ENCODE measurements around the gene PDE1A.

PDE1A gene

GRCh38 chr2:182432051-182432450 is 5.2 kb upstream of the PDE1A start:
- no peak for DNase-seq (ENCODE audit: low read depth, low spot score)
- H3K4me3 ChIP-seq (ENCODE audit: insufficient read length, low read depth), result no peak overlapping the region
- TF ChIP-seq SUZ12 (IDR thresholded peaks at IDR 0.05; ENCODE audit: extremely low read depth, insufficient read depth, insufficient read length), result no peak
- TF ChIP-seq YY1 (IDR thresholded peaks at IDR 0.05; ENCODE audit: insufficient read depth, insufficient read length), result no peak
- TF ChIP-seq ZNF274 (IDR thresholded peaks at IDR 0.05; ENCODE audit: low read depth, low read length), result no peak
- no peak overlapping the region for H3K9ac ChIP-seq (ENCODE audit: insufficient read length, low read depth)
- H3K27me3 ChIP-seq (ENCODE audit: insufficient read depth, insufficient read length), result no peaks in the 10 kb centered on the region
- H3K9me3 ChIP-seq (ENCODE audit: insufficient read depth, low read length), result no peaks in the 10 kb centered on the region
- H3K36me3 ChIP-seq (ENCODE audit: insufficient read depth, insufficient read length, low read length), result no peaks in the 10 kb centered on the region
- no peaks in the 10 kb centered on the region for H3K4me1 ChIP-seq (ENCODE audit: insufficient read depth, insufficient read length)

GRCh38 chr2:182428476-182428875 is 1.6 kb upstream of the PDE1A start:
- H3K4me3 ChIP-seq (ENCODE audit: insufficient read length, low read depth), result no peak overlapping the region

DNA sequence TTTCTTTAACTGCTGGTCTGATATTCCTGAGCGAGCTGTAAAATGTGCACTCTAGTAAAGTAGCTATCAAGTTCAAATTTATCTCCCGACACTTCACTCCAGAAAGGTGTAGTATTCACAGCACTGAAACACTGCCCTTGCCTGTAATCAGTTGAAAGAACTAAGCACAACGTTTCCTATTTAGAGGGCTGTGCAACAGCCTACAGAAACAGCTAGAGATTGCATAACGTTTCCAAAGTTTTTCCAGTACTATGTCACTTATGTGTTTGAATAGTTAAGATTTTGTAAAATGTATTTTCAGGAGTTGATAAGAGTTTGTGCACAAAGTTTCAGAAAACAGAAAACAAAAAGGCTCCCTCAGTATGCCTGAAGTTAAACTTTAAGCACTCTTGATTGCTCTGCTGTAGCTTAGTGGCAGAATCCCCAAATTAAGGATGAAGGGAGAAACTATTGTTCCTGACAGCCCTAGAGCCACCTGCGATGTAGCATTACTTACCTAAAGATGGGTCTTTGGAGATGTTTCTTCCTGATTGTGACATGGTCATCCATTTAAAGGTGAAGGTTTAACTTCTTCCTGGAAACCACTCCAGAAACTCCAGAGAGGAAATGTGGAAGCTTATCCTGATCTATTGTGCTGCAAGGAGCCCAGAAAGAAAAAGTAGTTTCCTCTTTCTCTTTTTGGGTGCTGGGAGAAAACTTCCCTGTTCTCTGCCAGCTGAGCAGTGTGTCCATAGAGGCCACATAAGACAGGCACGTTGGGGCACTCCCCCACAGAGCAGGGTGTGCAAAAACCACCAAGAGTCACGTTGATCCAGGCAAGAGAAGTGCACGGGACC is 536 bp downstream of the PDE1A start:
- no peaks in the 10 kb centered on the region for H3K36me3 ChIP-seq (ENCODE audit: insufficient read depth, insufficient read length, low read length)
- no peak for DNase-seq (ENCODE audit: low read depth, low spot score)
- no peaks in the 10 kb centered on the region for H3K27me3 ChIP-seq (ENCODE audit: insufficient read depth, insufficient read length)
- no peaks in the 10 kb centered on the region for H3K4me1 ChIP-seq (ENCODE audit: insufficient read depth, insufficient read length)
- TF ChIP-seq SUZ12 (IDR thresholded peaks at IDR 0.05; ENCODE audit: extremely low read depth, insufficient read depth, insufficient read length) (no peak), YY1 (IDR thresholded peaks at IDR 0.05; ENCODE audit: insufficient read depth, insufficient read length) (no peak), ZNF274 (IDR thresholded peaks at IDR 0.05; ENCODE audit: low read depth, low read length) (no peak)
- no peaks in the 10 kb centered on the region for H3K9me3 ChIP-seq (ENCODE audit: insufficient read depth, low read length)
- no peak overlapping the region for H3K4me3 ChIP-seq (ENCODE audit: insufficient read length, low read depth)
- H3K9ac ChIP-seq (ENCODE audit: insufficient read length, low read depth), result no peak overlapping the region

More at GRCh38 chr2:182428476-182428875, 1.6 kb upstream of the PDE1A start:
- Histone ChIP-seq H3K9me3 (ENCODE audit: insufficient read depth, low read length) (no peaks in the 10 kb centered on the region), H3K27me3 (ENCODE audit: insufficient read depth, insufficient read length) (no peaks in the 10 kb centered on the region), H3K36me3 (ENCODE audit: insufficient read depth, insufficient read length, low read length) (no peaks in the 10 kb centered on the region), H3K9ac (ENCODE audit: insufficient read length, low read depth) (no peak overlapping the region), H3K4me1 (ENCODE audit: insufficient read depth, insufficient read length) (no peaks in the 10 kb centered on the region)
- no peak for DNase-seq (ENCODE audit: low read depth, low spot score)
- TF ChIP-seq SUZ12 (IDR thresholded peaks at IDR 0.05; ENCODE audit: extremely low read depth, insufficient read depth, insufficient read length) (no peak), ZNF274 (IDR thresholded peaks at IDR 0.05; ENCODE audit: low read depth, low read length) (no peak), YY1 (IDR thresholded peaks at IDR 0.05; ENCODE audit: insufficient read depth, insufficient read length) (no peak)

DNA sequence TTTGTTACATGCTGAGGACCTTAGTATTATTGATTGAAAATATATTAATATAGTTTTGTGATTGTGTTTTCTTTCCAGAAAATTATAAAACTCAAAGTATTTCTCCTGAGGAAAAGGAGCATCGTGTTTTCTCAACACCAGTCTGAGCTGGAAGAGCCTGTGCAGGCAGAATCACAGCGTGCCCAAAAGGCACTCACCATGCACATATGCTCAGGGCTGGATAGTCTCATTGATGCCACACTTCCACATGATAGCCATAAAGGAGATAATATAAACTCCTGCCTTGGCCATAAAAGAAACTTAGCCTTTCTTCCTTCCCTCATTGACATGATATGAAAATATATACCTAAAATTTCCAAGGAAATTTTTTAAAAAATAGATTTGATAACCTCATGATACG is 4.0 kb downstream of the PDE1A start:
- H3K9ac ChIP-seq (ENCODE audit: insufficient read length, low read depth), result no peak overlapping the region
- H3K27me3 ChIP-seq (ENCODE audit: insufficient read depth, insufficient read length), result no peaks in the 10 kb centered on the region
- DNase-seq (ENCODE audit: low read depth, low spot score), result no peak
- TF ChIP-seq YY1 (IDR thresholded peaks at IDR 0.05; ENCODE audit: insufficient read depth, insufficient read length) (no peak), ZNF274 (IDR thresholded peaks at IDR 0.05; ENCODE audit: low read depth, low read length) (no peak), SUZ12 (IDR thresholded peaks at IDR 0.05; ENCODE audit: extremely low read depth, insufficient read depth, insufficient read length) (no peak)
- H3K4me1 ChIP-seq (ENCODE audit: insufficient read depth, insufficient read length), result no peaks in the 10 kb centered on the region
- H3K36me3 ChIP-seq (ENCODE audit: insufficient read depth, insufficient read length, low read length), result no peaks in the 10 kb centered on the region
- no peak overlapping the region for H3K4me3 ChIP-seq (ENCODE audit: insufficient read length, low read depth)
- no peaks in the 10 kb centered on the region for H3K9me3 ChIP-seq (ENCODE audit: insufficient read depth, low read length)

GRCh38 chr2:182420669-182421068 is 6.2 kb downstream of the PDE1A start:
- TF ChIP-seq ZNF274 (IDR thresholded peaks at IDR 0.05; ENCODE audit: low read depth, low read length) (no peak), YY1 (IDR thresholded peaks at IDR 0.05; ENCODE audit: insufficient read depth, insufficient read length) (no peak), SUZ12 (IDR thresholded peaks at IDR 0.05; ENCODE audit: extremely low read depth, insufficient read depth, insufficient read length) (no peak)
- H3K9me3 ChIP-seq (ENCODE audit: insufficient read depth, low read length), result no peaks in the 10 kb centered on the region
- H3K27me3 ChIP-seq (ENCODE audit: insufficient read depth, insufficient read length), result no peaks in the 10 kb centered on the region
- H3K4me1 ChIP-seq (ENCODE audit: insufficient read depth, insufficient read length), result no peaks in the 10 kb centered on the region
- H3K4me3 ChIP-seq (ENCODE audit: insufficient read length, low read depth), result no peak overlapping the region
- H3K36me3 ChIP-seq (ENCODE audit: insufficient read depth, insufficient read length, low read length), result no peaks in the 10 kb centered on the region
- no peak for DNase-seq (ENCODE audit: low read depth, low spot score)
- no peak overlapping the region for H3K9ac ChIP-seq (ENCODE audit: insufficient read length, low read depth)

DNA sequence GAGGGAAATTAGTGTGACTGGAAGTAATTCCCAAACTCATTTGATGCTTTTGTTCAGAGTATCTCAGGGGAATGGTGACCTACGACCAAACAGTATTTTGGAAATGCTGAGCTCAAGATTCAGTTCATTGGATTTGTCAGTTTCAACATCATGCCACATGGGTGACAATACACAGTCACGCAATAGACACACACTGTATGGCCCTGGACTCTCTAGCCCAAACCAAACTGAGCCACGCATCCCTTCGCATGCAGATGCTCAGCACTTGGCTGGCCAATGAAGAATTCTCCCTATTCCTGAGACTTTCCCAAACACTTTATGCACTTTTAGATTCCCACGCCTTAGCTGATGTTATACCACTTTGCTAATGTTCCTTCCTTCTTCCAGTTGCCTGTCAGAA is 10.0 kb downstream of the PDE1A start:
- no peak for TF ChIP-seq SUZ12 (IDR thresholded peaks at IDR 0.05; ENCODE audit: extremely low read depth, insufficient read depth, insufficient read length)
- no peak for TF ChIP-seq YY1 (IDR thresholded peaks at IDR 0.05; ENCODE audit: insufficient read depth, insufficient read length)
- no peak for TF ChIP-seq ZNF274 (IDR thresholded peaks at IDR 0.05; ENCODE audit: low read depth, low read length)
- H3K9me3 ChIP-seq (ENCODE audit: insufficient read depth, low read length), result no peaks in the 10 kb centered on the region
- H3K27me3 ChIP-seq (ENCODE audit: insufficient read depth, insufficient read length), result no peaks in the 10 kb centered on the region
- no peak overlapping the region for H3K4me3 ChIP-seq (ENCODE audit: insufficient read length, low read depth)
- no peaks in the 10 kb centered on the region for H3K36me3 ChIP-seq (ENCODE audit: insufficient read depth, insufficient read length, low read length)
- no peak for DNase-seq (ENCODE audit: low read depth, low spot score)
- no peaks in the 10 kb centered on the region for H3K4me1 ChIP-seq (ENCODE audit: insufficient read depth, insufficient read length)
- H3K9ac ChIP-seq (ENCODE audit: insufficient read length, low read depth), result no peak overlapping the region

DNA sequence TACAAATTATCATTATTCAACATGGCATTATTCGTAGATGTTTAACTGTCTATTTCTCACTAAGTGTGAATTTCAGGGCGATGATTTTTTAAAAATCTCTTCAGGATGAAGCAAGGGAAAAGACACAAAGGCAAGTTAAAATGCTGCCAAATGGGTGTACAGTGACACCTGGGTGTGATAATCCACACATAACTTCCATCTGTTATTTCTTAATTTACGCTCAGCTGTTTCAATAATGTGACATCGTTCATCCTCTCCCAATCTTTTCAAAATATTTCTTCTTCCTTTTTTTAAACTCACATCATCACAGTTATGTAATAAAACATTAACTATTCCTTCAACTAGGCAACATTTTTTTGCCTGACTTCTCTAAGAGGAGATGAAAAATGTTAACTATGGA is 10.6 kb downstream of the PDE1A start:
- no peak for DNase-seq (ENCODE audit: low read depth, low spot score)
- H3K4me1 ChIP-seq (ENCODE audit: insufficient read depth, insufficient read length), result no peaks in the 10 kb centered on the region
- TF ChIP-seq YY1 (IDR thresholded peaks at IDR 0.05; ENCODE audit: insufficient read depth, insufficient read length) (no peak), SUZ12 (IDR thresholded peaks at IDR 0.05; ENCODE audit: extremely low read depth, insufficient read depth, insufficient read length) (no peak), ZNF274 (IDR thresholded peaks at IDR 0.05; ENCODE audit: low read depth, low read length) (no peak)
- H3K4me3 ChIP-seq (ENCODE audit: insufficient read length, low read depth), result no peak overlapping the region
- H3K9ac ChIP-seq (ENCODE audit: insufficient read length, low read depth), result no peak overlapping the region
- no peaks in the 10 kb centered on the region for H3K36me3 ChIP-seq (ENCODE audit: insufficient read depth, insufficient read length, low read length)
- H3K9me3 ChIP-seq (ENCODE audit: insufficient read depth, low read length), result no peaks in the 10 kb centered on the region
- H3K27me3 ChIP-seq (ENCODE audit: insufficient read depth, insufficient read length), result no peaks in the 10 kb centered on the region
